Measurements from ENCODE around the gene CHST6. TPM values are rescaled to one million over a fixed set of nuclear protein-coding genes. Genes with fewer than 3 reads are reported as not detected.

Gene CHST6
- total and polyA plus RNA-seq, 9 of the 15 experiments (the other 6 are each of a cell fraction or from before 2014, with no cell fraction given), result 0.01 to 0.05 (median 0.02) TPM; not detected in 6

GRCh38 chr16:75464122-75464918 lies 30.9 kb downstream of the CHST6 start, which contains the start of gene TMEM170A (continued):
- TF ChIP-seq CTCFL (IDR thresholded peaks at IDR 0.05; ENCODE audit: borderline replicate concordance, insufficient read depth, low read depth, low read length, poor library complexity, severe bottlenecking) (peak; percentile 96), HNRNPK (IDR thresholded peaks at IDR 0.05; ENCODE audit: low read depth, low read length, poor library complexity, severe bottlenecking) (no peak), ZNF445 (CRISPR knock-in tag; IDR thresholded peaks at IDR 0.05; ENCODE audit: low read depth) (no peak), MCM3 (IDR thresholded peaks at IDR 0.05) (no peak), ESRRB (CRISPR knock-in tag; IDR thresholded peaks at IDR 0.05; ENCODE audit: borderline replicate concordance) (no peak), TFAM (CRISPR knock-in tag; conservative IDR thresholded peaks at IDR 0.05) (no peak), BRF1 (IDR thresholded peaks at IDR 0.05; ENCODE audit: borderline replicate concordance, extremely low read depth, insufficient read length) (no peak), CC2D1A (IDR thresholded peaks at IDR 0.05) (no peak), KLF10 (CRISPR knock-in tag; IDR thresholded peaks at IDR 0.05) (no peak), STAT5A (IDR thresholded peaks at IDR 0.05; ENCODE audit: borderline replicate concordance, low read length) (no peak), ZNF76 (CRISPR knock-in tag; IDR thresholded peaks at IDR 0.05; ENCODE audit: borderline replicate concordance) (no peak), MBD2 (IDR thresholded peaks at IDR 0.05; ENCODE audit: borderline replicate concordance, low read depth) (peak; percentile 82; the same call in 1 of the 2 replicates), ZNF121 (CRISPR knock-in tag; conservative IDR thresholded peaks at IDR 0.05) (no peak), CREB1 (IDR thresholded peaks at IDR 0.05) (peak; percentile 81), CREB1 (CRISPR knock-in tag; IDR thresholded peaks at IDR 0.05) (peak; percentile 91)
- TF ChIP-seq, protein P1, sequence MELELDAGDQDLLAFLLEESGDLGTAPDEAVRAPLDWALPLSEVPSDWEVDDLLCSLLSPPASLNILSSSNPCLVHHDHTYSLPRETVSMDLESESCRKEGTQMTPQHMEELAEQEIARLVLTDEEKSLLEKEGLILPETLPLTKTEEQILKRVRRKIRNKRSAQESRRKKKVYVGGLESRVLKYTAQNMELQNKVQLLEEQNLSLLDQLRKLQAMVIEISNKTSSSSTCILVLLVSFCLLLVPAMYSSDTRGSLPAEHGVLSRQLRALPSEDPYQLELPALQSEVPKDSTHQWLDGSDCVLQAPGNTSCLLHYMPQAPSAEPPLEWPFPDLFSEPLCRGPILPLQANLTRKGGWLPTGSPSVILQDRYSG (tag; conservative IDR thresholded peaks at IDR 0.05; ENCODE audit: low read depth), result no peak
- TF ChIP-seq, protein P2, sequence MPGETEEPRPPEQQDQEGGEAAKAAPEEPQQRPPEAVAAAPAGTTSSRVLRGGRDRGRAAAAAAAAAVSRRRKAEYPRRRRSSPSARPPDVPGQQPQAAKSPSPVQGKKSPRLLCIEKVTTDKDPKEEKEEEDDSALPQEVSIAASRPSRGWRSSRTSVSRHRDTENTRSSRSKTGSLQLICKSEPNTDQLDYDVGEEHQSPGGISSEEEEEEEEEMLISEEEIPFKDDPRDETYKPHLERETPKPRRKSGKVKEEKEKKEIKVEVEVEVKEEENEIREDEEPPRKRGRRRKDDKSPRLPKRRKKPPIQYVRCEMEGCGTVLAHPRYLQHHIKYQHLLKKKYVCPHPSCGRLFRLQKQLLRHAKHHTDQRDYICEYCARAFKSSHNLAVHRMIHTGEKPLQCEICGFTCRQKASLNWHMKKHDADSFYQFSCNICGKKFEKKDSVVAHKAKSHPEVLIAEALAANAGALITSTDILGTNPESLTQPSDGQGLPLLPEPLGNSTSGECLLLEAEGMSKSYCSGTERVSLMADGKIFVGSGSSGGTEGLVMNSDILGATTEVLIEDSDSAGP (CRISPR knock-in tag; IDR thresholded peaks at IDR 0.05), result peak; percentile 23; the same call in 1 of the 2 replicates
- TF ChIP-seq, protein P3, sequence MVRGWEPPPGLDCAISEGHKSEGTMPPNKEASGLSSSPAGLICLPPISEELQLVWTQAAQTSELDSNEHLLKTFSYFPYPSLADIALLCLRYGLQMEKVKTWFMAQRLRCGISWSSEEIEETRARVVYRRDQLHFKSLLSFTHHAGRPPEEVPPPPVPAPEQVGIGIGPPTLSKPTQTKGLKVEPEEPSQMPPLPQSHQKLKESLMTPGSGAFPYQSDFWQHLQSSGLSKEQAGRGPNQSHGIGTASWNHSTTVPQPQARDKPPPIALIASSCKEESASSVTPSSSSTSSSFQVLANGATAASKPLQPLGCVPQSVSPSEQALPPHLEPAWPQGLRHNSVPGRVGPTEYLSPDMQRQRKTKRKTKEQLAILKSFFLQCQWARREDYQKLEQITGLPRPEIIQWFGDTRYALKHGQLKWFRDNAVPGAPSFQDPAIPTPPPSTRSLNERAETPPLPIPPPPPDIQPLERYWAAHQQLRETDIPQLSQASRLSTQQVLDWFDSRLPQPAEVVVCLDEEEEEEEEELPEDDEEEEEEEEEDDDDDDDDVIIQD (CRISPR knock-in tag; IDR thresholded peaks at IDR 0.05), result no peak
- TF ChIP-seq, protein P4, sequence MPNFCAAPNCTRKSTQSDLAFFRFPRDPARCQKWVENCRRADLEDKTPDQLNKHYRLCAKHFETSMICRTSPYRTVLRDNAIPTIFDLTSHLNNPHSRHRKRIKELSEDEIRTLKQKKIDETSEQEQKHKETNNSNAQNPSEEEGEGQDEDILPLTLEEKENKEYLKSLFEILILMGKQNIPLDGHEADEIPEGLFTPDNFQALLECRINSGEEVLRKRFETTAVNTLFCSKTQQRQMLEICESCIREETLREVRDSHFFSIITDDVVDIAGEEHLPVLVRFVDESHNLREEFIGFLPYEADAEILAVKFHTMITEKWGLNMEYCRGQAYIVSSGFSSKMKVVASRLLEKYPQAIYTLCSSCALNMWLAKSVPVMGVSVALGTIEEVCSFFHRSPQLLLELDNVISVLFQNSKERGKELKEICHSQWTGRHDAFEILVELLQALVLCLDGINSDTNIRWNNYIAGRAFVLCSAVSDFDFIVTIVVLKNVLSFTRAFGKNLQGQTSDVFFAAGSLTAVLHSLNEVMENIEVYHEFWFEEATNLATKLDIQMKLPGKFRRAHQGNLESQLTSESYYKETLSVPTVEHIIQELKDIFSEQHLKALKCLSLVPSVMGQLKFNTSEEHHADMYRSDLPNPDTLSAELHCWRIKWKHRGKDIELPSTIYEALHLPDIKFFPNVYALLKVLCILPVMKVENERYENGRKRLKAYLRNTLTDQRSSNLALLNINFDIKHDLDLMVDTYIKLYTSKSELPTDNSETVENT (CRISPR knock-in tag; IDR thresholded peaks at IDR 0.05), result 0 out of 2 replicates have a peak, but pooled peaks have one; percentile 28

Measured in K562 (cell line).